GM23248 (cell line): ENCODE data around the gene TBXAS1.

Source experiments
- EZH2 ChIP-seq: fragments of 200-600 bp; sonication (generic); IDR thresholded peaks from 2 replicates; pipeline ENCODE4 v1.6.1; 2018; ENCODE audit warnings: antibody characterized with exemption, mild to moderate bottlenecking; ENCODE audit not compliant: insufficient read depth, poor library complexity, severe bottlenecking
- EZH2phosphoT487 ChIP-seq: fragments of 200-600 bp; sonication (generic); IDR thresholded peaks from 2 replicates; pipeline ENCODE4 v1.6.1; 2018; ENCODE audit warnings: antibody characterized with exemption, moderate library complexity, mild to moderate bottlenecking, low read depth; ENCODE audit not compliant: insufficient read depth

DNA sequence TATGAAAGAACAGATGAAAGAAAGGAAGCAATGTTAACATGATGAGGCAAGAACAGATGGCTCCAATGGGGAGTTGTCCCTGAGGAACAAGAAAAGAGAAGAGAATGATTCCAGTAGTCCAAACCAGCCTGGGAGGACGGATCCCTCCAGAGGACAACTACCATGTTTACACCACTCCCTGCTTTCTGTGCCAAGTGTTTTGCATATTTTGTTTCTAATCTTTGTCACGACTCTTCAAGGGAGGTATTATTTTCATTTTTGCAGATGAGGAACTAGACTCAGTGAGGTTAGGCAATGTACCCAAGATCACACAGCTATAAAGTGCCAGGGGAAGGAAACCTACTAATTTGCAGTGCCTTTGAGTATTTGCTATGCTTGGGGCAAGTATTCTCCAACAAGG, 117.5 kb downstream of the TBXAS1 start:
- TF ChIP-seq EZH2: no peak
- TF ChIP-seq EZH2phosphoT487: no peak
